ENCODE results near the gene PNPLA6. TPM values are rescaled to one million over a fixed set of nuclear protein-coding genes. Genes with fewer than 3 reads are reported as not detected.

Gene PNPLA6
- total and polyA plus RNA-seq, 2 of the 8 experiments (the other 6 are each of a cell fraction or from before 2014, with no cell fraction given) = 55.1 to 121 TPM

- Histone ChIP-seq H3K27ac (ENCODE audit: low read depth, low read length) (no peak overlapping the region), H2AK5ac (ENCODE audit: low read depth, low read length) (no peak overlapping the region), H3K4me1 (replicated peaks in 1 of 4; ENCODE audit: control insufficient read depth in 3 of 4, insufficient read depth in 4 of 4, low read length in 3 of 4) (no peaks in the 10 kb centered on the region; a peak in 3 of 7 replicates), H2BK15ac (ENCODE audit: low read length) (no peak overlapping the region), H3K23ac (ENCODE audit: insufficient read length) (no peak overlapping the region), H3K9ac (replicated peaks in 1 of 4; ENCODE audit: extremely low read depth in 1 of 4, low read depth in 3 of 4, low read length in 3 of 4) (no peak overlapping the region), H3K9me3 (ENCODE audit: insufficient read depth in 2 of 2, low read depth in 1 of 2, low read length in 1 of 2) (no peaks in the 10 kb centered on the region), H3K4me3 (ENCODE audit: extremely low read depth in 1 of 4, insufficient read depth in 2 of 4, low read depth in 3 of 4, low read length in 4 of 4) (no peak overlapping the region), H2BK5ac (ENCODE audit: low read depth, low read length) (no peak overlapping the region), H3K36me3 (ENCODE audit: control insufficient read depth in 2 of 4, insufficient read depth in 4 of 4, low read length in 3 of 4) (peaks cover 0 to 2% (median under 1%) of the 10 kb centered on the region in 4 experiments; a peak in 3 of 8 replicates), H2AFZ (ENCODE audit: low read length) (no peak overlapping the region), H4K8ac (ENCODE audit: extremely low read depth, insufficient read depth, low read length) (no peak overlapping the region), H3K18ac (ENCODE audit: extremely low read depth, low read length) (no peak overlapping the region), H2BK120ac (replicated peaks; ENCODE audit: low read depth, low read length) (no peak overlapping the region), H2BK12ac (ENCODE audit: low read depth, low read length) (no peak overlapping the region), H3K23me2 (ENCODE audit: low read depth, low read length) (peaks cover 11% of the 10 kb centered on the region; the same call in 1 of the 2 replicates), H3K4ac (replicated peaks; ENCODE audit: insufficient read length, low read depth, low read length) (no peak overlapping the region), H2BK20ac (ENCODE audit: low read length) (no peak overlapping the region), H3K4me2 (ENCODE audit: insufficient read depth in 1 of 2, low read depth in 2 of 2, low read length in 2 of 2) (no peak overlapping the region), H4K5ac (ENCODE audit: insufficient read length, low read depth, low read length) (no peak overlapping the region), H4K20me1 (replicated peaks in 1 of 2; ENCODE audit: control insufficient read depth in 1 of 2, insufficient read depth in 2 of 2, low read length in 2 of 2) (peaks cover 3 to 22% of the 10 kb centered on the region in 2 experiments), H3K14ac (ENCODE audit: insufficient read length) (no peak overlapping the region), H3K79me2 (ENCODE audit: control insufficient read depth in 1 of 2, insufficient read depth in 2 of 2, low read length in 2 of 2) (peaks cover 0 to 16% of the 10 kb centered on the region in 2 experiments; a peak in 2 of 4 replicates), H4K91ac (replicated peaks; ENCODE audit: insufficient read length, low read length) (no peak overlapping the region), H3K56ac (replicated peaks; ENCODE audit: insufficient read length, low read depth, low read length) (no peak overlapping the region), H3K79me1 (ENCODE audit: low read depth, low read length) (peaks cover 4% of the 10 kb centered on the region), H3K27me3 (replicated peaks in 1 of 4; ENCODE audit: control insufficient read depth in 3 of 4, extremely low read depth in 1 of 4, insufficient read depth in 3 of 4, low read length in 3 of 4) (no peaks in the 10 kb centered on the region)
- TF ChIP-seq PHF8 (conservative IDR thresholded peaks at IDR 0.05; ENCODE audit: low read depth, low read length) (no peak), TCF12 (IDR thresholded peaks at IDR 0.05; ENCODE audit: low read depth, low read length) (no peak), GABPA (IDR thresholded peaks at IDR 0.05; ENCODE audit: borderline replicate concordance, insufficient read depth, low read length) (no peak), KDM1A (IDR thresholded peaks at IDR 0.05; ENCODE audit: borderline replicate concordance, low read length) (no peak), SIX5 (IDR thresholded peaks at IDR 0.05; ENCODE audit: low read depth, low read length) (no peak), RXRA (IDR thresholded peaks at IDR 0.05; ENCODE audit: insufficient read depth, low read depth, low read length) (no peak), CHD2 (IDR thresholded peaks at IDR 0.05; ENCODE audit: low read length) (no peak), MAFK (IDR thresholded peaks at IDR 0.05; ENCODE audit: low read depth, low read length) (no peak)
- FAIRE-seq (no peak), DNase-seq (ENCODE audit: low read depth in 1 of 2, low spot score in 2 of 2) (no peak)
- POLR2A ChIA-PET (ENCODE audit: partially characterized antibody) = interaction anchor here (0.7 to 0.9 kb wide), 2 partner anchors 113 to 168 kb away, joined by 3 read pairs; no protein-coding TSS in a partner anchor
- WGBS, 2 experiments (ENCODE audit: extremely low coverage in 1 of 2, insufficient coverage in 1 of 2, insufficient read length in 1 of 2, insufficient replicate concordance in 2 of 2, low coverage in 1 of 2, low lambda C conversion rate in 2 of 2, missing lambda C conversion rate in 1 of 2) = 90% methylated on average over 10 of the region's 11 CpGs; no CpG with 5 or more reads in 1 of the 2 experiments
- CTCF ChIA-PET (ENCODE audit: partially characterized antibody) = interaction anchor here (1.6 kb wide), 1 partner anchor 78 kb away, joined by 3 read pairs; the partner anchor contains the start of gene TRAPPC5
Observed at GRCh38 chr19:7602935-7603497, 67.5 kb downstream of the PNPLA6 start.

Measured in H1 (cell line).